Activated CD8-positive, alpha-beta memory T cell treated with anti-CD3 and anti-CD28 coated beads for 48 hours (primary cell): Measurements from ENCODE around the gene MYOZ2.
"Not testable (repeated sequence)": the region's sequence is repeated elsewhere in the genome, so short reads cannot be mapped to it uniquely, and the experiment has no call there.

Experiments used
- DNase-seq, 3 experiments: peaks; one replicate each; pipeline ENCODE4 v3.0.0-alpha.2; 2020; ENCODE audit warnings: low read depth in 2 of 3, low spot score in 2 of 3

Gene MYOZ2

DNA sequence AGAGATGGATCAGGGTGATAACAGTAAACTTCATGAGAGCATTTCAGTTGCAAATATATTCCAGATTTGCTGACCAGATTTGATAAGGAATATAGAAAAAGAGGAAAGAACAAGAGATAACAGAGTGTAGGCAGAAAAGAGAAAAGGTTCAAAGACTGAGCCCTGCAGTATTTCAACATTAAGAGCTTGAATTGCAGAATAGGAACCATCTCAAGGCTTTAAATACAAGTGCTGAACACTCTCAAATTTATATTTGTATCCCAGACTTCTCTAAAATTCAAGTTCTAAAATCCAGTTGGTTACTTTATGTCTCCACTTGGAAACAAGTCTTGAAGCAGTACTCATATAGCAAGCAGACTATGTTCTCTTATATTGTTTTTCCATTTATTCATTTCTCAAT, 9.7 kb upstream of the MYOZ2 start:
- no peak for DNase-seq

GRCh38 chr4:119128148-119128547, 7.5 kb upstream of the MYOZ2 start:
- no peak for DNase-seq

DNA sequence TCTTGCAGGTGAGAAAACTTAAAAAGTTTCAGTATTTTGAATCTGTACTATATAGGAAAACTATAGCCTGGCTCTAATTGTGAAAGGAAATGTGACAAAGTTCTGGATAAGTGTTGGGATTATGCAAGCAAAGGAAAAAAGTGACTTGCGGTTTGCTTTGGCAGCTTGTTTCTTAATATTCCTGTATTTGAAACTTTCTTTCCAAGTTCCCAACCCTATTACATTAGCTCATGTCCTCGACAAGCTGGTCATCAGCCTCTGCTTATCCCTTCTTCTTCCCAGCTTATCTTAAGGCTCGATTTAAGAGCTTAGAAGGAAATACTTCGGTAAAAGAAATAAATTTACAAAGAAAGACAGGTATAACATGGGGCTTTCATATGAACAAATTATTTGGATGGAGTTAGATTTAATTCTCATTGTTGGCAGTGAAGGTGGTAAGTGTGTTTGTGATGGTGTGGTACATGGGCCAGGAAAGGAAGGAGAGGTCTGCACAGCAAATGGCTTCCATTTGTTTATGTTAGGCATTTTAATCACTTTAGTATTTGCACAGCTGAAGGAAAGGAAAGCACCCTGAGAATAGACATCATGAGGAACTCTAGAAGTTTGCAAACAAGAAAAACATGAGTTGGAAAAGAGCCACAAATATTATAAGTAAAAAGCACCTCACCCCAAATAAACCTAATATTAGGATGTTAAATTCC, 5.1 kb upstream of the MYOZ2 start:
- no peak for DNase-seq

DNA sequence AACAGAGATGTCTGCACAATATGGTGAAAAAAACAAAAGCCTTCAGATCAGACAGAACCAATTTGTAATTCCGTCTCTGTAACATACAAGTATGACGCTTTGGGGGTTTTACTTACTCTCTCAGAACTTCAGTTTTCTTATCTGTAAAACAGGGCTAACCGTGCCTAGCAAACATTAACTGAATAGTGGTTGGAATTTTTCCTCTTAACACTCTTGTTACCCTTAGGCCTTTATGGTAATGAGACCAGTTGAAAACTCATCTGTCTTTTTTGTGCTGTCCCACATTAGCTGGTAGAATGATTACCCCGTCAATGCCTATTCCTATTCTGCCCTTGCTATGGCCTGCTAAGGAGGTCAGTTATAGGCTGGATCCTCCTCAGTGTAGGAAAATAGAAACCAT, 4.5 kb upstream of the MYOZ2 start:
- DNase-seq, result no peak

DNA sequence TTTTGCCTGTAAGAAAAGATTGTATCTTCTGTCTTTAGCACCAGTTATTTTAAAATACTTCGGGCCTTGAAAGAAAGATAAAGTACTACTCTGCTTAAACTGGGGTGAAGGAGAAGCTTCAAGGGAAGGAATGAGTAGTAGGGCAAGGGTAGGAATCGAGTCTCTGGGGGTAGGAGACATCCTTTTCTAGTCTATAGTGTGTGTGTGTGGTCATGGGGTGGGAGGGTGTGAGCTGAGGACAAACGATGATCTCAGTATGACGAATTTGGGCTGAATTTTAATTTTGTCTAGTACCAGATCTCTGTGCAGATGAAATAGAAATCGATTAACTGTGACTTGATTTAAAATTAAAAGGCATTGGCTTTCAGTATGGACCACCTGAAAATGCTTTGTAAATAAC, 3.3 kb upstream of the MYOZ2 start:
- no peak for DNase-seq

- no peak for DNase-seq
Observed at GRCh38 chr4:119136546-119136945, 914 bp downstream of the MYOZ2 start.

- DNase-seq, result no peak
Observed at GRCh38 chr4:119138046-119138445, 2.4 kb downstream of the MYOZ2 start.

DNA sequence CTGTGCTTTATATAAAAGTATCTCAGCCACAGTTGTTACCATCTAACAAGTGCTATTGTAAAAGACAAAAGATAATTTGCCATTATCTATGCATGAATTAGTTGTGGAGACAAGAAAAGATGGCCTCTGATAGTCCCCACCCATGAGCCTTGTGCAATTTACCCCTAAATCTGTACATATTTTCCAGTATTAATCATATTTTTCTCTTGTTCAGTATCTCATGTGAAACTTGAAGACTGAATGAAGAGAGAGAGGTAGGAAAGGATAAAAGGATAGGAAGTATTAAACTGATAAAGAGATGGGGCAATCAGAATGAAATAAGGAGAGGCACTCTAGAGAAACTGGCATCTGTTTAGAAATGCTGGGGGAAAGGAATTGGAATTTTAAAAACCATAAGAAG, 3.7 kb downstream of the MYOZ2 start:
- DNase-seq, result no peak

DNA sequence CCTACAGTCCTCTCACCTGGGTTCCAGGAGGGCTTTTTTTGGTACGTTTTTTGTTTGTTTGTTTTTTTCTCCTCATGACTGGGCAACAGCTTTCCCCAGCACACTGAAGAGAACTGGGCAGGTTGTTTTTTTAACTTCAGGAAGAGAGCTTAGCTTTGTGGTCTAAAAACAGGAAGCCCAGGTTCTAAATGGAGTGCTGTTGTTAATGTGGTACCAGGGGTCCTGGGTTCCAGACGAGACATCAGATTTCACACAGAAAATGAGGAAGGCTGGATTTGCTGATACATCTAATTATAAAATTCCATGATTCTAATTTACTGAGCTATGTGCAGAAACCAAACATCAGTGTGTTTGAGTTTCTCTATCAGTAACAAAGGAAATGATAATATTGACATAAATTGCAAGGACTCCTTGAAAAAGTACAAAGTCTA, 4.2 kb downstream of the MYOZ2 start:
- no peak for DNase-seq

DNA sequence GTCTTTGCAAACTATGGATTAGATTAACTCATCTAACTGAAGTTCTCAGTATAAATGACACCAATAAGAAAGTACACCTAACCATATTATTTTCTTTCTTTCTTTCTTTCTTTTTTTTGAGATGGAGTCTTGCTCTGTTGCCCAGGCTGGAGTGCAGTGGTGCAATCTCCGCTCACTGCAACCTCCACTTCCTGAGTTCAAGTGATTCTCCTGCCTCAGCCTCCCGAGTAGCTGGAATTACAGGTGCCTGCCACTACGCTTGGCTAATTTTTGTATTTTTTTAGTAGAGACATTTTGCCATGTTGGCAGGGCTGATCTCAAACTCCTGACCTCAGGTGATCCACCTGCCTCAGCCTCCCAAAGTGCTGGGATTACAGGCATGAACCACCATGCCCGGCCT, 5.7 kb downstream of the MYOZ2 start:
- DNase-seq, result not testable (repeated sequence)

DNA sequence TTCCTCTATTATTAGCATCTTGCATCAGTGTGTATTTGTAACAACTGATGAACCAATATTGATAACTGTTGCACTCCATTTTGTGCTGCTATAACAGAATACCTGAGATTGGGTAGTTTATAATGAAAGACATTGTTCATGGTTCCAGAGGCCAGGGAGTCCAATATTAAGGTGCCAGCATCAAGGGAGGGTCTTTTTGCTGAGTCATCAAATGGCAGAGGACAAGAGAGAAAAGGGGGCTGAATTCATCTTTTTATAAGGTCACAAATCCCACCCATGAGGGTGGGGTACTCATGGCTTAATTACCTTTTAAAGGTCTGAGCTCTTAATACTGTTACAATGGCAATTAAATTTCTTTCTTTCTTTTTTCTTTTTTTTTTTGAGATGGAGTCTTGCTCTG, 7.2 kb downstream of the MYOZ2 start:
- no peak for DNase-seq

DNA sequence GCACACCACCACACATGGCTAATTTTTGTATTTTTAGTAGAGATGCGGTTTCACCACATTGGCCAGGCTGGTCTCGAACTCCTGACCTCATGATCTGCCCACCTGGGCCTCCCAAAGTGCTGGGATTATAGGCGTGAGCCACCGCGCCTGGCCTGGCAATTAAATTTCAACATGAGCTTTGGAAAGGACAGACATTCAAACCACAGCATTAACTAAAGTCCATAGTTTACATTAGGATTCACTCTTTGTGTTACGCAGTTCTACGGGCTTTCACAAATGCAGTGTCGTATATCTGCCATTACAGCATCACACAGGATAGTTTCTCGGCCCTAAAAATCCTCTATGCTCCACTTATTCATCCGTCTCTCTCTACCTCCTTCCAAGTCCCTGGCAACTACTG, 7.7 kb downstream of the MYOZ2 start:
- DNase-seq, result not testable (repeated sequence)

DNA sequence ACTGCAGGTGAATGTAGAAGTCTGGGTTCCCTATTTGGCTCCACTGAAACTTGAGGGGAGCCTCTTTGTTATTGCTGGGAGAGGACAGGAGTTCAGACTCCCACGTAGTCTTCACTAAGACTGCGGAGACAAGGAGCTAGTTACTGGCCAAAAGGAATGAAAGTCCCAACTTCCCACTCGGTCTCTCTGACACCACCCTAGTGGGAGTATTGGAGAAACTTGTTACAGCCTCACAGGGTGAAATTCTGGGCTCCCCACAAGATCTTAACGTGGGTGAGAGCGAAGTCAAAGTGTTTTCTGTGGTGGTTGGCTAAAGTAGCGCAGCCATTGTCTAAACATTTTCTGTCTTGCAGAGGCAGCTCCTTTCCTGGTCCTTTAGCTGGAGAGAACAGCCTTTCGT, 13.5 kb downstream of the MYOZ2 start:
- no peak for DNase-seq

DNA sequence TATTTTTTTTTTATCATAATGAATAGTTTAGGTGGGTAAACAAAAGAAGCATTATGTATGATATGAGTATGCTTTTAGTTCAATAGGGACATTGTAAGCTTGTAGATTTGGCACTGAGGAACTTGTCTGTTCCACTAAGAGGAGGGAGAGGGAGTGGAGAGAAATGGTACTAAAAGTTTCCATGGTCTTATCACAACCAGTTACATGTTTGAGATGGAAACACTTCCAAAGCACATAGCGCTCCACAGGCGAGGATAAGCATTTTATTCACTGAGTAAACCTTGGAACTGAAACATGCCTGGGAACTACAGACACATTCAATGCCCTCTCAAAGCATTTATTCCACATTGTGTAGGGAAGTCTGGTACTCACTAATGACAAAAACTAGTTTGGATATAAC, 15.5 kb downstream of the MYOZ2 start:
- no peak for DNase-seq

DNA sequence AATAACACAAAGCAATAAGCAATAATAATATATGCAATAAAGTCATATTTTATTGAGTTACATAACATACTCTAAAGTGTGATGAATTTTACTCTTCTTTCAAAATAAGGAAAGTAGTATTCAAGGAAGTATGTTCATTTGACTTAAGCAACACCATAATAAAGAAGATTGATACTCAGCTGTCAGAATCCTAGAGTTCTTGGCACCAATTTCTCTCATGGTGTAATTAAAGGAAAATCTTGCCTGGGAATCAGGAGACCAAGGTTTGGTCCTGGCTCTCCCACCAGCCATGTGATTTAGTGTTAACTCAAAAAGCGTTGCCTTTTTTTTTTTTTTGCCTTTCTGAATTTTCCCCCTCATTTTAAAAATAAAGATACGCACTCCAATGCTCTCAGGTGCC, 17.1 kb downstream of the MYOZ2 start:
- DNase-seq, result no peak

DNA sequence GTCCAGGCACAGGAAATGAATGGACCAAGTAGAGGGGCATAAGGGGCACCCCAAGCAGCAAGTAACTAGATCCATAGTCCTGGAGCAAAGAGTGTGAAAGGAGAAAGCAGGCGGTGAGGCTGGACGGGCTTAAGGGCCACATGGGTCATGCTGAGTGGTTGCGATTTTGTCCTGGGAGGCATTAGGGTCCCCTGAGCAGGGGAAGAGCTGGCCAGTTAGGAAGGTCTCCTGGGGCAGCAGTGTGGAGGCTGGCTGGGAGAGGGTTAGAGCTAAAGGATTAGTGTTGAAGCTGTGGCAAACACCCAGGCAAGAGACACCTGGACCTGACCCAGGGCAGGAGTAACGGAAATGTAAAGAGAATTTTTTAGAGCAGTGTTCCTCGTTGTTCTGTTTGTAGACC, 26.5 kb downstream of the MYOZ2 start:
- no peak for DNase-seq

- no peak for DNase-seq
Observed at GRCh38 chr4:119165767-119166166, 30.1 kb downstream of the MYOZ2 start.

DNA sequence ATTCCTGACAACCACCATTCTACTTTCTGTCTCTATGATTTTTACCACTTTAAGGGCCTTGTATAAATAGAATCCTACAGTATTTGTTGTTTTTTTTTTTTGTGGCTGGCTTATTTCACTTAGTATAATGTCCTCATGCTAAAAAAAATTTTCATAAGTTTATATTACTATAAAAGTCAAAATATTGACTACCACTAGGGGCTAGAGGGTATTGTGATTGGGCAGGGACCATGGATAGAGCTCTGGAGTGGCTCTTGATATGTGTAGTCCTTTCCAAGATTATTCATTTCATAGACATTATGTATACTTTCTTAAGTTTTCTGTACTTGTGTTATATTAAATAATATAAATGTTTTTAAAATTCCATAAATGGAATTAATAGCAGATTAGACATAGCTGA, 34.6 kb downstream of the MYOZ2 start:
- DNase-seq, result no peak

DNA sequence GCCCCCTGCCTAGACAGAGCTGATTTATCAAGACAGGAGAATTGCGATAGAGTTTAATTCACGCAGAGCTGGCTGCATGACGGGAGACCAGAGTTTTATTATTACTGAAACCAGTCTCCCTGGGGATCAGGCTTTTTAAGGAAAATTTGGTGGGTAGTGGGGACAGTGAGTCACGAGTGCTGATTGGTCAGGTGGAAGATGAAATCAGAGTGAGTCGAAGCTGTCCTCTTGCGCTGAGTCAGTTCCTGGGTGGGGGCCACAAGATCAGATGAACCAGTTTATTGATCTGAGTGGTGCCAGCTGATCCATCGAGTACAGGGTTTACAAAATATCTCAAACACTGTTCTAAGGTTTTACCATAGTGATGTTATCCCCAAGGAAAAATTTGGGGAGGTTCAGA, 36.6 kb downstream of the MYOZ2 start:
- DNase-seq, result no peak

GRCh38 chr4:119173729-119174361, 38.2 kb downstream of the MYOZ2 start:
- DNase-seq, result not testable (repeated sequence)

DNA sequence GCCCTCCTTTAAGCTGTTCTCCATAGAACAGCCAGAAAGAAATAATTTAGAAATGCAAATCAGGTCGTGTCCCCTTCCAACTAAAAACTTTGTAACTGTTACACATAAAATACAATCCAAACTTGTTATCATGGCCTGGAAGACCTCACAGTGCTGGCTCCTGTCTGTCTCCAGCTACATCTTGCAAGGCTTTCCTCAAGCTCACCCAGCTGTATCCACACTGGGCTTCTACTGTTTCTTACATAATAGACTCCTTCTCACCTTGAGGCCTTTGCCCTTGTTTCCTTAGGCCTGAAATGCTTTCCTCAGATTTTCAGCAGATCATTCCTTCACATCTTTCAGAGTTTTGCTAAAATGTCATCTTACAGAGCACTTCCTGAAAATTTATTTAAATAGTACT, 43.4 kb downstream of the MYOZ2 start:
- DNase-seq, result no peak

DNA sequence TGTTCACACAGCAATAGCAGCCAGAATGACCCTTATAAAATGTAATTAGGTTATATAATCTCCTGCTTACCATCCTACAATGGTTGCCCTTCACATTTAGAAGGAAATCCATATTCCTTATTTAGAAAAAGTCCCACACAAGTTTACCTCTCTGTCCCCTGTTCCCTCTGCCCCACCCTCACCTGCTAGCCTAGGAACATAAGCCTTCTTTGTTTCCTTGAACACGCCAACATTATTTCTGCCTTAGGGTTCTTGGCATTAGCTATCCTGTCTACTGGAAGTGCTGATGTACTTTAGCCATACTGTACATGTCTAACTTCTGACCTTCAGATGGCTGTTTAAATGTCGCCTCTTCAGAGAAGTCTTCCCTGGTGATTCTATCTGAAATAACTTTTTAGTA, 48.5 kb downstream of the MYOZ2 start:
- no peak for DNase-seq

DNA sequence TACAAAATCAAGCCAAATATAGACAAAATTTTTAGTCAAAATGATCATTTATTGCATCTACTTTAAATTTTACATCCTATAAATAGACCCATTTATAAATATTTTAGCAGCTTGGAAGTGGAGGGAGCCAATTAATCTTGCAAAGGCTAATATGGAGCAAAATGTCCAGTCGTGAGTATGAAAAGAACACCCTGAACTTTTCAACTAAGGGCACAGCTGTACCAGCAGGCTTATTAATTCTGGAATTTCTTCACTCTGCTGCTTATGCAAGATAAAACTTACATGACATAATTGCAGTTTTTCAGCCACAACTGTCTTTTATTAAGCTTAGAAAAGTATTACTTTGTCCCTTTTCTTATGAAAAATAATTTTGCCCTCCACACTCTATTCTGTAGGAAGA, 54.0 kb downstream of the MYOZ2 start:
- DNase-seq, result no peak
